SK-N-SH treated with all-trans-retinoic acid at 6 μM for 48 hours (cell line): ENCODE data around the gene SLC25A26.

Source experiments
- ATAC-seq: fragments of 200-7000 bp; cut with Tn5 transposase; 3 replicates; pipeline ENCODE4 v1.9.1; 2020; ENCODE audit warnings: mild to moderate bottlenecking, moderate library complexity
- ARNTL ChIP-seq: fragments of 450-650 bp; formaldehyde crosslinking; IDR thresholded peaks from 2 replicates; pipeline ENCODE4 v1.5.0; 2020; ENCODE audit warnings: low read depth, mild to moderate bottlenecking, moderate library complexity, borderline replicate concordance
- BACH2 ChIP-seq: fragments of 250-450 bp; sonication (Bioruptor Pico); IDR thresholded peaks from 2 replicates; pipeline ENCODE4 v1.9.0; 2021; ENCODE audit warnings: mild to moderate bottlenecking, borderline replicate concordance
- ESRRG ChIP-seq: fragments of 250-450 bp; sonication (Bioruptor Pico); IDR thresholded peaks from 2 replicates; pipeline ENCODE4 v1.6.1; 2021; ENCODE audit warnings: mild to moderate bottlenecking
- GLIS3 ChIP-seq: fragments of 250-450 bp; sonication (Bioruptor Pico); IDR thresholded peaks from 2 replicates; pipeline ENCODE4 v1.5.0; 2020; ENCODE audit warnings: mild to moderate bottlenecking, moderate library complexity
- ISL1 ChIP-seq: fragments of 250-450 bp; sonication (Bioruptor Pico); IDR thresholded peaks from 2 replicates; pipeline ENCODE4 v2.1.2; 2022; ENCODE audit warnings: mild to moderate bottlenecking, moderate library complexity
- OSR1 ChIP-seq: fragments of 250-450 bp; sonication (Bioruptor Pico); IDR thresholded peaks from 2 replicates; pipeline ENCODE4 v1.8.0; 2022; ENCODE audit warnings: moderate library complexity, mild to moderate bottlenecking, inconsistent platforms
- PATZ1 ChIP-seq: fragments of 250-450 bp; sonication (Bioruptor Pico); IDR thresholded peaks from 2 replicates; pipeline ENCODE4 v1.8.0; 2020; ENCODE audit warnings: mild to moderate bottlenecking, moderate library complexity, borderline replicate concordance
- POU6F1 ChIP-seq: fragments of 250-450 bp; sonication (Bioruptor Pico); IDR thresholded peaks from 2 replicates; pipeline ENCODE4 v1.8.0; 2021; ENCODE audit warnings: low read depth, mild to moderate bottlenecking, moderate library complexity, borderline replicate concordance
- PPARA ChIP-seq: fragments of 250-450 bp; sonication (Bioruptor Pico); IDR thresholded peaks from 2 replicates; pipeline ENCODE4 v1.5.0; 2020; ENCODE audit warnings: mild to moderate bottlenecking, borderline replicate concordance
- RARB ChIP-seq: fragments of 250-450 bp; sonication (Bioruptor Pico); IDR thresholded peaks from 2 replicates; pipeline ENCODE4 v1.8.0; 2021; ENCODE audit warnings: mild to moderate bottlenecking, moderate library complexity
- SNAI2 ChIP-seq: fragments of 250-450 bp; sonication (Bioruptor Pico); IDR thresholded peaks from 2 replicates; pipeline ENCODE4 v1.5.0; 2020; ENCODE audit warnings: mild to moderate bottlenecking, moderate library complexity
- TOX ChIP-seq: fragments of 250-450 bp; sonication (Bioruptor Pico); IDR thresholded peaks from 2 replicates; pipeline ENCODE4 v1.8.0; 2021; ENCODE audit warnings: mild to moderate bottlenecking, moderate library complexity, borderline replicate concordance
- TSHZ2 ChIP-seq: fragments of 250-450 bp; sonication (Bioruptor Pico); IDR thresholded peaks from 2 replicates; pipeline ENCODE4 v1.5.0; 2020; ENCODE audit warnings: mild to moderate bottlenecking, moderate library complexity
- ZC3H10 ChIP-seq: fragments of 250-450 bp; sonication (Bioruptor Pico); IDR thresholded peaks from 2 replicates; pipeline ENCODE4 v1.5.1; 2021; ENCODE audit warnings: mild to moderate bottlenecking, moderate library complexity
- ZFP3 ChIP-seq: fragments of 250-450 bp; sonication (Bioruptor Pico); IDR thresholded peaks from 2 replicates; pipeline ENCODE4 v1.5.0; 2020; ENCODE audit warnings: mild to moderate bottlenecking, moderate library complexity
- ZFP30 ChIP-seq: fragments of 450-650 bp; formaldehyde crosslinking; IDR thresholded peaks from 2 replicates; pipeline ENCODE4 v1.5.0; 2022; ENCODE audit warnings: mild to moderate bottlenecking, moderate library complexity
- ZNF565 ChIP-seq: fragments of 450-650 bp; formaldehyde crosslinking; conservative IDR thresholded peaks from 2 replicates; pipeline ENCODE4 v1.5.0; 2020; ENCODE audit warnings: low read depth, mild to moderate bottlenecking, moderate library complexity
- ZNF70 ChIP-seq: fragments of 450-650 bp; formaldehyde crosslinking; IDR thresholded peaks from 2 replicates; pipeline ENCODE4 v1.5.0; 2020; ENCODE audit warnings: mild to moderate bottlenecking, moderate library complexity
- ZNF8 ChIP-seq: fragments of 450-650 bp; formaldehyde crosslinking; IDR thresholded peaks from 2 replicates; pipeline ENCODE4 v1.5.0; 2020; ENCODE audit warnings: mild to moderate bottlenecking, moderate library complexity
- TF ChIP-seq, protein P1 (sequence below): fragments of 250-450 bp; sonication (Bioruptor Pico); IDR thresholded peaks from 2 replicates; pipeline ENCODE4 v1.5.1; 2020; ENCODE audit warnings: low read depth, mild to moderate bottlenecking, moderate library complexity
- TF ChIP-seq, protein P2 (sequence below): fragments of 250-450 bp; sonication (Bioruptor Pico); IDR thresholded peaks from 2 replicates; pipeline ENCODE4 v1.5.1; 2021; ENCODE audit warnings: mild to moderate bottlenecking, moderate library complexity

SLC25A26 gene

GRCh38 chr3:66380200-66380932 is 159.6 kb downstream of the SLC25A26 start:
- TF ChIP-seq TOX (CRISPR knock-in tag) (no peak), ZFP30 (no peak), ESRRG (CRISPR knock-in tag) (no peak), TSHZ2 (no peak), ZNF8 (CRISPR knock-in tag) (no peak), BACH2 (CRISPR knock-in tag) (no peak), PPARA (no peak), ZC3H10 (CRISPR knock-in tag) (no peak), RARB (CRISPR knock-in tag) (no peak), ZFP3 (CRISPR knock-in tag) (no peak), ISL1 (CRISPR knock-in tag) (no peak), OSR1 (CRISPR knock-in tag) (no peak), SNAI2 (CRISPR knock-in tag) (no peak), POU6F1 (CRISPR knock-in tag) (no peak), ZNF565 (CRISPR knock-in tag) (no peak), PATZ1 (CRISPR knock-in tag) (no peak), ARNTL (CRISPR knock-in tag) (no peak)
- TF ChIP-seq, protein P1, sequence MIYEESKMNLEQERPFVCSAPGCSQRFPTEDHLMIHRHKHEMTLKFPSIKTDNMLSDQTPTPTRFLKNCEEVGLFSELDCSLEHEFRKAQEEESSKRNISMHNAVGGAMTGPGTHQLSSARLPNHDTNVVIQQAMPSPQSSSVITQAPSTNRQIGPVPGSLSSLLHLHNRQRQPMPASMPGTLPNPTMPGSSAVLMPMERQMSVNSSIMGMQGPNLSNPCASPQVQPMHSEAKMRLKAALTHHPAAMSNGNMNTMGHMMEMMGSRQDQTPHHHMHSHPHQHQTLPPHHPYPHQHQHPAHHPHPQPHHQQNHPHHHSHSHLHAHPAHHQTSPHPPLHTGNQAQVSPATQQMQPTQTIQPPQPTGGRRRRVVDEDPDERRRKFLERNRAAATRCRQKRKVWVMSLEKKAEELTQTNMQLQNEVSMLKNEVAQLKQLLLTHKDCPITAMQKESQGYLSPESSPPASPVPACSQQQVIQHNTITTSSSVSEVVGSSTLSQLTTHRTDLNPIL (CRISPR knock-in tag) = no peak
- TF ChIP-seq, protein P2, sequence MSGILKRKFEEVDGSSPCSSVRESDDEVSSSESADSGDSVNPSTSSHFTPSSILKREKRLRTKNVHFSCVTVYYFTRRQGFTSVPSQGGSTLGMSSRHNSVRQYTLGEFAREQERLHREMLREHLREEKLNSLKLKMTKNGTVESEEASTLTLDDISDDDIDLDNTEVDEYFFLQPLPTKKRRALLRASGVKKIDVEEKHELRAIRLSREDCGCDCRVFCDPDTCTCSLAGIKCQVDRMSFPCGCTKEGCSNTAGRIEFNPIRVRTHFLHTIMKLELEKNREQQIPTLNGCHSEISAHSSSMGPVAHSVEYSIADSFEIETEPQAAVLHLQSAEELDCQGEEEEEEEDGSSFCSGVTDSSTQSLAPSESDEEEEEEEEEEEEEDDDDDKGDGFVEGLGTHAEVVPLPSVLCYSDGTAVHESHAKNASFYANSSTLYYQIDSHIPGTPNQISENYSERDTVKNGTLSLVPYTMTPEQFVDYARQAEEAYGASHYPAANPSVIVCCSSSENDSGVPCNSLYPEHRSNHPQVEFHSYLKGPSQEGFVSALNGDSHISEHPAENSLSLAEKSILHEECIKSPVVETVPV (CRISPR knock-in tag) = no peak
- ATAC-seq = no peak

DNA sequence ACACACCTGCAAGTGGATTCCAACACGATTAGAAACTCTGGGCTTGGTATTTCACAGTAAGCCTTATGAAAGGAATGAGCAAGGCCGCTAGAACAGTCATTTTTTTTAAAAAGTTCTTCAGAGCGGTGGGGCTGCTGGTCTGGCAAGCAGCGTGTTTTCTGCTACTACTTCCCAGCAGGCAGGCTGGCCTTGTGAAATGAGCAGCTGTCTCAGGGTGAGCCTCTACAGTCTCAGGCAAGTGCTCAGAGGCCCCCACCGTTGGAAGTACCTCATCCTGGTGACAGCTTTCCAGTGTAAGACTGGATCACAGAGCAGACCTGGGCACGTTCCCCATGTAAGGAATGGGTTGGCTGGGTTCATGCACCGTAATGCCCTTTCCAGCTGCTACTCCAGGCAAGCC is 160.8 kb downstream of the SLC25A26 start:
- no peak for ATAC-seq
- no peak for TF ChIP-seq ISL1 (CRISPR knock-in tag)
- TF ChIP-seq OSR1 (CRISPR knock-in tag) = no peak
- TF ChIP-seq GLIS3 = no peak
- no peak for TF ChIP-seq ESRRG (CRISPR knock-in tag)
- TF ChIP-seq ZFP3 (CRISPR knock-in tag) = no peak
- TF ChIP-seq ZFP30 = no peak
- TF ChIP-seq ARNTL (CRISPR knock-in tag) = no peak
- TF ChIP-seq SNAI2 (CRISPR knock-in tag) = no peak
- TF ChIP-seq TSHZ2 = no peak
- no peak for TF ChIP-seq ZNF70 (CRISPR knock-in tag)
- TF ChIP-seq PPARA = no peak
- TF ChIP-seq, protein P1 (CRISPR knock-in tag) = no peak
- TF ChIP-seq, protein P2 (CRISPR knock-in tag) = no peak
- no peak for TF ChIP-seq TOX (CRISPR knock-in tag)
